ENCODE measurements around the gene RABGEF1. TPM values are rescaled to one million over a fixed set of nuclear protein-coding genes. Genes with fewer than 3 reads are reported as not detected.
"Not testable (repeated sequence)": the region's sequence is repeated elsewhere in the genome, so short reads cannot be mapped to it uniquely, and the experiment has no call there.

The RABGEF1 gene
- total RNA-seq, 1 experiment from 2014 or later = 27.3 TPM

DNA sequence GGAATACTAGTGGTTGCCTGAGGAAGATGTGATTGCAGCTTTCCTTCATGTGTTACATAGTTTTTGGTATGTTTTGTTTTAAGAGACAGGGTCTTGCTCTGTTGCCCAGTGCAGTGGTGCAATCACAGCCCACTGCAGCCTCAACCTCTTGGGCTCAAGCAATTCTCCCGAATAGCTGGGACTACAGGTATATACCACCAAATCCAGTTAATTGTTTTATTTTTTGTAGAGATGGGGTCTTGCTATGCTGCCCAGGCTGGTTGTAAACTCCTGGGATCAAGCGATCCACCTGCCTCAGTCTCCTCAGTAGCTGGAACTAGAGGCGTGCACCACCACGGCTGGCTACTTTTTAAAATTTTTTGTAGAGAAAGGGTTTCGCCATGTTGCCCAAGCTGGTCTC is 101.4 kb downstream of the RABGEF1 start:
- no TSS peak for BruUV-seq (replicated peaks)
- in situ Hi-C loops (cut with HindIII; ENCODE audit: low pct_unique_long_range_greater_than_20kb, low sequenced_read_pairs) (no loop called here), intact Hi-C loops (cut with micrococcal nuclease; ENCODE audit: unreplicated experiment) (no loop called here)
- Histone ChIP-seq H3K4me1 (ENCODE audit: control insufficient read depth, insufficient read depth, low read length) (peaks cover 6% of the 10 kb centered on the region; the same call in 1 of the 2 replicates), H3K36me3 (ENCODE audit: control insufficient read depth, insufficient read depth, low read length) (no peaks in the 10 kb centered on the region), H3K9me3 (ENCODE audit: control insufficient read depth, insufficient read depth, low read depth, low read length) (no peaks in the 10 kb centered on the region), H3K27me3 (ENCODE audit: control insufficient read depth, insufficient read depth, low read length) (no peaks in the 10 kb centered on the region), H3K4me3 (ENCODE audit: low read depth in 2 of 2, low read length in 2 of 2) (no peak overlapping the region), H3K27ac (ENCODE audit: low read length) (no peak overlapping the region)
- DNase-seq (ENCODE audit: low read depth, low spot score) (no peak), ATAC-seq (no peak)
- CTCF ChIA-PET = no interaction called here
- POLR2A ChIA-PET = no interaction called here
- TF ChIP-seq TCF7L2 (IDR thresholded peaks at IDR 0.05; ENCODE audit: low read depth, low read length) (no peak), POLR2AphosphoS5 (IDR thresholded peaks at IDR 0.05; ENCODE audit: low read depth, low read length) (no peak), SIN3A (IDR thresholded peaks at IDR 0.05; ENCODE audit: borderline replicate concordance, insufficient read depth, low read depth, low read length) (no peak)
- TF ChIP-seq, protein P1, sequence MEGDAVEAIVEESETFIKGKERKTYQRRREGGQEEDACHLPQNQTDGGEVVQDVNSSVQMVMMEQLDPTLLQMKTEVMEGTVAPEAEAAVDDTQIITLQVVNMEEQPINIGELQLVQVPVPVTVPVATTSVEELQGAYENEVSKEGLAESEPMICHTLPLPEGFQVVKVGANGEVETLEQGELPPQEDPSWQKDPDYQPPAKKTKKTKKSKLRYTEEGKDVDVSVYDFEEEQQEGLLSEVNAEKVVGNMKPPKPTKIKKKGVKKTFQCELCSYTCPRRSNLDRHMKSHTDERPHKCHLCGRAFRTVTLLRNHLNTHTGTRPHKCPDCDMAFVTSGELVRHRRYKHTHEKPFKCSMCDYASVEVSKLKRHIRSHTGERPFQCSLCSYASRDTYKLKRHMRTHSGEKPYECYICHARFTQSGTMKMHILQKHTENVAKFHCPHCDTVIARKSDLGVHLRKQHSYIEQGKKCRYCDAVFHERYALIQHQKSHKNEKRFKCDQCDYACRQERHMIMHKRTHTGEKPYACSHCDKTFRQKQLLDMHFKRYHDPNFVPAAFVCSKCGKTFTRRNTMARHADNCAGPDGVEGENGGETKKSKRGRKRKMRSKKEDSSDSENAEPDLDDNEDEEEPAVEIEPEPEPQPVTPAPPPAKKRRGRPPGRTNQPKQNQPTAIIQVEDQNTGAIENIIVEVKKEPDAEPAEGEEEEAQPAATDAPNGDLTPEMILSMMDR (IDR thresholded peaks at IDR 0.05) = no peak
- TF ChIP-seq, protein P2, sequence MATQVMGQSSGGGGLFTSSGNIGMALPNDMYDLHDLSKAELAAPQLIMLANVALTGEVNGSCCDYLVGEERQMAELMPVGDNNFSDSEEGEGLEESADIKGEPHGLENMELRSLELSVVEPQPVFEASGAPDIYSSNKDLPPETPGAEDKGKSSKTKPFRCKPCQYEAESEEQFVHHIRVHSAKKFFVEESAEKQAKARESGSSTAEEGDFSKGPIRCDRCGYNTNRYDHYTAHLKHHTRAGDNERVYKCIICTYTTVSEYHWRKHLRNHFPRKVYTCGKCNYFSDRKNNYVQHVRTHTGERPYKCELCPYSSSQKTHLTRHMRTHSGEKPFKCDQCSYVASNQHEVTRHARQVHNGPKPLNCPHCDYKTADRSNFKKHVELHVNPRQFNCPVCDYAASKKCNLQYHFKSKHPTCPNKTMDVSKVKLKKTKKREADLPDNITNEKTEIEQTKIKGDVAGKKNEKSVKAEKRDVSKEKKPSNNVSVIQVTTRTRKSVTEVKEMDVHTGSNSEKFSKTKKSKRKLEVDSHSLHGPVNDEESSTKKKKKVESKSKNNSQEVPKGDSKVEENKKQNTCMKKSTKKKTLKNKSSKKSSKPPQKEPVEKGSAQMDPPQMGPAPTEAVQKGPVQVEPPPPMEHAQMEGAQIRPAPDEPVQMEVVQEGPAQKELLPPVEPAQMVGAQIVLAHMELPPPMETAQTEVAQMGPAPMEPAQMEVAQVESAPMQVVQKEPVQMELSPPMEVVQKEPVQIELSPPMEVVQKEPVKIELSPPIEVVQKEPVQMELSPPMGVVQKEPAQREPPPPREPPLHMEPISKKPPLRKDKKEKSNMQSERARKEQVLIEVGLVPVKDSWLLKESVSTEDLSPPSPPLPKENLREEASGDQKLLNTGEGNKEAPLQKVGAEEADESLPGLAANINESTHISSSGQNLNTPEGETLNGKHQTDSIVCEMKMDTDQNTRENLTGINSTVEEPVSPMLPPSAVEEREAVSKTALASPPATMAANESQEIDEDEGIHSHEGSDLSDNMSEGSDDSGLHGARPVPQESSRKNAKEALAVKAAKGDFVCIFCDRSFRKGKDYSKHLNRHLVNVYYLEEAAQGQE (IDR thresholded peaks at IDR 0.05; ENCODE audit: insufficient read depth in 1 of 2, low read depth in 2 of 2, low read length in 1 of 2) = no peak

DNA sequence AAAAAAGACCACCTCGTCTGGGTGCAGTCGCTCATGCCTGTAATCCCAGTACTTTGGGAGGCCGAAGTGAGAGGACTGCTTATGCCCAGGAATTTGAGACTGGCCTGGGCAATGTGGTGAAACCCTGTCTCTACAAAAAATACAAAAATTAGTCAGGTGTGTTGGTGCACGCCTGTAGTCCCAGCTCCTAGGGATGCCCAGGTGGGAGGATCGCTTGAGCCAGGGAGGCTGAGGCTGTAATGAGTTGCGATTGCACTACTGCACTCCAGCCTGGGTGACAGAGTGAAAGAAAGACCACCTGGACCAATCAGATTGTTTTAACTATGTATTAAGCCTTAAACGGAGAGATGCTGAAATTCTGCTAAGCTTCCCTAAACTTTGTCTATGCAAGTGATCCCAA is 103.0 kb downstream of the RABGEF1 start:
- in situ Hi-C loops (cut with HindIII; ENCODE audit: low pct_unique_long_range_greater_than_20kb, low sequenced_read_pairs); ATAC-seq; H3K9me3 ChIP-seq (ENCODE audit: control insufficient read depth, insufficient read depth, low read depth, low read length); H3K27me3 ChIP-seq (ENCODE audit: control insufficient read depth, insufficient read depth, low read length); BruUV-seq (replicated peaks); H3K4me1 ChIP-seq (ENCODE audit: control insufficient read depth, insufficient read depth, low read length); H3K27ac ChIP-seq (ENCODE audit: low read length); CTCF ChIA-PET; intact Hi-C loops (cut with micrococcal nuclease; ENCODE audit: unreplicated experiment); POLR2A ChIA-PET; DNase-seq (ENCODE audit: low read depth, low spot score); H3K36me3 ChIP-seq (ENCODE audit: control insufficient read depth, insufficient read depth, low read length): not testable (repeated sequence)
- peak overlapping the region in 1 of 2 experiments; percentile 99; a peak in 2 of 4 replicates for H3K4me3 ChIP-seq (ENCODE audit: low read depth in 2 of 2, low read length in 2 of 2)

DNA sequence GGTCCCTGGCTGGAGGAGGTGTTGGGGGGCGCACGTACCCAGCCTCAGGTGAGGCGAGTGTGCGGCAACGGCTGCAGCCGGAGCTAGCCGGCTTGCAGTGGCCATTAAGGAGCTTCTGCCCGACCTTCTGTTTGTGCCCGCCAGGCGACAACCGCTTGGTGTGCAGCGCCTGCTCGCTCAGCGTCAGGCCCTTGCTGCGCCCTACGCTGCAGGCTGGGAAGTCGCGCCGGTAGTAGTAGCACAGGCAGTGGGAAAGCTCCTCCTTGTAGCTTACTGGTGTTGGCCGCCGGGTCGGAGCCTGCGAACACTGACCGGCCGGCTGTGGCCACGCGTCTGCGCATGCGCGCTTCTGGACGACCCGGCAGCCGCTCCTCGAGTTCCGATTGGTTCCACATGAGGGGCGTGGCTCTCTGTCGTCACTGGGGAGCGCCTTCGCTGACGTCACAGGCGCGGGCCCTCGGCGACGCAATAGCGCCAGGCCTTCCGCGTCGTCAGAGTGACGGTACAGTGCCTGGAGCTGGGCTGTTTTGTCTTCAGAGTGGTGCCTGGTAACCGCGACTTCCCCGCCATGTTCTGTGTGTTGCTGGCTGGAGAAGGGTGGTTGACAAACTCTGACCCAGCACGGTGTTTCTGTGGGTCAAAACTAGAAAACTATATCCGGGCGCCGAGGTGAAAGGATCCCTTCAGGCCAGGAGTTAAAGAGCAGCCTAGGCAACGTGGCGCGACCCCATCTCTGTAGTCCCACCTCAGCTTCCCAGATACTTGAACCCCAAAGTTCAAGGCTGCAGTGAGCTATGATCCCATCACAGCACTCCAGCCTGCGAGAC is 104.2 kb downstream of the RABGEF1 start:
- DNase-seq (ENCODE audit: low read depth, low spot score) = peak; percentile 95
- Histone ChIP-seq H3K36me3 (ENCODE audit: control insufficient read depth, insufficient read depth, low read length) (no peaks in the 10 kb centered on the region), H3K9me3 (ENCODE audit: control insufficient read depth, insufficient read depth, low read depth, low read length) (no peaks in the 10 kb centered on the region), H3K27me3 (ENCODE audit: control insufficient read depth, insufficient read depth, low read length) (no peaks in the 10 kb centered on the region), H3K4me3 (ENCODE audit: low read depth in 2 of 2, low read length in 2 of 2) (peak overlapping the region; percentile 84 to 99), H3K4me1 (ENCODE audit: control insufficient read depth, insufficient read depth, low read length) (peaks cover 6% of the 10 kb centered on the region; the same call in 1 of the 2 replicates), H3K27ac (ENCODE audit: low read length) (peak overlapping the region; percentile 97)
- peak; percentile 99 for ATAC-seq
- in situ Hi-C loops (cut with HindIII; ENCODE audit: low pct_unique_long_range_greater_than_20kb, low sequenced_read_pairs) = no loop called here
- ChIA-PET CTCF (no interaction called here), POLR2A (no interaction called here)
- intact Hi-C loops (cut with micrococcal nuclease; ENCODE audit: unreplicated experiment) = no loop called here
- BruUV-seq (replicated peaks) = no TSS peak
- TF ChIP-seq POLR2AphosphoS5 (IDR thresholded peaks at IDR 0.05; ENCODE audit: low read depth, low read length) (peak; percentile 96), SIN3A (IDR thresholded peaks at IDR 0.05; ENCODE audit: borderline replicate concordance, insufficient read depth, low read depth, low read length) (no peak)
- TF ChIP-seq, protein P1 (IDR thresholded peaks at IDR 0.05) = no peak

Measured in Panc1 (cell line).